HG02763 (cell line): ENCODE measurements around the gene BSN.
"Not testable (repeated sequence)": the region's sequence is repeated elsewhere in the genome, so short reads cannot be mapped to it uniquely, and the experiment has no call there.

Experiments used
- ATAC-seq: cut with Tn5 transposase; IDR thresholded peaks from one replicate; pipeline ENCODE4 v1.9.1; 2021; ENCODE audit warnings: mild to moderate bottlenecking, moderate library complexity; ENCODE audit not compliant: unreplicated experiment

The BSN gene

DNA sequence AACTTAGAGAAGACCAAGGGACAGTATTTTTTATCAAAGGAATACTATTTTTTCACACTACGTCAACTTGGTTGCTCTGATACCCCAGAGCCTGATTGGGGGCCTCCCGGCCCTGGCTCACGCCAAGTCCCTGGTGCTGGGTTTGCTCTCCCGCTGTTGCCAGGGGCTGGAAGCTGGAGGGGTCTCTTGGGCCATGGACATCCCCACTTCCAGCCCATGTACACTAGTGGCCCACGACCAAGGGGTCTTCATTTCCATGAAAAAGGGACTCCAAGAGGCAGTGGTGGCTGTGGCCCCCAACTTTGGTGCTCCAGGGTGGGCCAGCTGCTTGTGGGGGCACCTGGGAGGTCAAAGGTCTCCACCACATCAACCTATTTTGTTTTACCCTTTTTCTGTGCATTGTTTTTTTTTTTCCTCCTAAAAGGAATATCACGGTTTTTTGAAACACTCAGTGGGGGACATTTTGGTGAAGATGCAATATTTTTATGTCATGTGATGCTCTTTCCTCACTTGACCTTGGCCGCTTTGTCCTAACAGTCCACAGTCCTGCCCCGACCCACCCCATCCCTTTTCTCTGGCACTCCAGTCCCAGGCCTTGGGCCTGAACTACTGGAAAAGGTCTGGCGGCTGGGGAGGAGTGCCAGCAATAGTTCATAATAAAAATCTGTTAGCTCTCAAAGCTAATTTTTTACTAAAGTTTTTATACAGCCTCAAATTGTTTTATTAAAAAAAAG is 20.3 kb upstream of the BSN start:
- ATAC-seq = no peak

DNA sequence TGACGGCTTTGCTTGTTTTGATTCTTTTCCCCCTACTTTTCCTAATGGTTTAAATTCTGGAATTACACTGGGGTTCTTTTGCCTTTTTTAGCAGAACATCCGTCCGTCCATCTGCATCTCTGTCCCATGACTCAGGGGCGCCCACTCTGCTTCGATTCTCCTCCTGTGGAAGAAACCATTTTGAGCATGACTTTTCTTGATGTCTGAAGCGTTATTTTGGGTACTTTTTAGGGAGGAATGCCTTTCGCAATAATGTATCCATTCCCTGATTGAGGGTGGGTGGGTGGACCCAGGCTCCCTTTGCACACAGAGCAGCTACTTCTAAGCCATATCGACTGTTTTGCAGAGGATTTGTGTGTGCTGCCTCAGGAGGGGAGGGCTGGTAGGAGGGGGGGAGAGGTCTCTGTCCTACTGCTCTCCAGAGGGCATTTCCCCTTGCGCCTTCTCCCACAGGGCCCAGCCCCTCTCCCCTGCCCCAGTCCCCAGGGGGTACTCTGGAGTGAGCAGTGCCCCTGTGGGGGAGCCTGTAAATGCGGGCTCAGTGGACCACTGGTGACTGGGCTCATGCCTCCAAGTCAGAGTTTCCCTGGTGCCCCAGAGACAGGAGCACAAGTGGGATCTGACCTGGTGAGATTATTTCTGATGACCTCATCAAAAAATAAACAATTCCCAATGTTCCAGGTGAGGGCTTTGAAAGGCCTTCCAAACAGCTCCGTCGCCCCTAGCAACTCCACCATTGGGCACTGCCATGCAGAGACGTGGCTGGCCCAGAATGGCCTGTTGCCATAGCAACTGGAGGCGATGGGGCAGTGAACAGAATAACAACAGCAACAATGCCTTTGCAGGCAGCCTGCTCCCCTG is 19.5 kb upstream of the BSN start:
- no peak for ATAC-seq

DNA sequence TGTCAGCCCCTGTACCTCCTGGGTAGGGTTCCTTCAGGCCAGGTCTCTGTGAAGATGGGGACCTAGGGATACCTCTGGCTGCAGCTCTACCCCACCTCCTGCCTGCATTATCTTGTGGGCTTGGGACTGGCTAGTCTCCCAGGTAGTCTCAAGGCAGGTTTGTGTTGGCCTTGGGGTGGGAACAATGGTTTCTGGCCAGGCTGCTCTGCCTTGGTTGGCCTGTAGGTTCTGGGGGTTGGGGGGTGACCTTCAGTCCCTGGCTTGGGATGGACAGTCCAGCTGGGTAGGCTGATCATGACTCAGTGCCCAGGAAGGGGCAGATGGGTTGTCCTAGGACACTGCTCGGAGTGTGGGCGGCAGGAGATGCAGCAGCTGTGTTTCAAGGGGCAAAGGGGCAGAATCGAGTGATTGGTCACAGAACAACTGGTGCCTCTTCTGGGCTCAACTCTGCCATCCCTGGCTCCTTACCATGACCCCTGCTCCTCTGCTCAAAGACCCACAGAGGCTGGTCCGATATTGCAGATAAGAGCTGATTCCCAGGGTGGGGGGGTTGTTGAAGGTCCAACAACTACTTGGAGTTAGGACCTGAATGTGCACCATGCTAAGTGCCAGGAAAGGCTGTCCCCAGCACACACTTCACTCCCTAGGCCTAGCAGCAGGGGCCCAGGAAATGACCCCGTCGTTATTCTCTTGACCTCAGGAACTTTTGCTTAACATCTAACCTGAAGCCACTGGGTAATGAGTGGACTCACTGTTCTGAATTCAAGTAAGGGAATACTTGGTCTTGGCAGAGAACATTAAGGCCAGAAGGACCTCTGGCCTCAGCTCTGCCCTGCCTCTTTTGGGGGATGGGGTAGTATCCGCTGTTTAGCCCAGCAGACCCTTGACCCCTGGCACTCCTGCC is 18.1 kb upstream of the BSN start:
- ATAC-seq = no peak

DNA sequence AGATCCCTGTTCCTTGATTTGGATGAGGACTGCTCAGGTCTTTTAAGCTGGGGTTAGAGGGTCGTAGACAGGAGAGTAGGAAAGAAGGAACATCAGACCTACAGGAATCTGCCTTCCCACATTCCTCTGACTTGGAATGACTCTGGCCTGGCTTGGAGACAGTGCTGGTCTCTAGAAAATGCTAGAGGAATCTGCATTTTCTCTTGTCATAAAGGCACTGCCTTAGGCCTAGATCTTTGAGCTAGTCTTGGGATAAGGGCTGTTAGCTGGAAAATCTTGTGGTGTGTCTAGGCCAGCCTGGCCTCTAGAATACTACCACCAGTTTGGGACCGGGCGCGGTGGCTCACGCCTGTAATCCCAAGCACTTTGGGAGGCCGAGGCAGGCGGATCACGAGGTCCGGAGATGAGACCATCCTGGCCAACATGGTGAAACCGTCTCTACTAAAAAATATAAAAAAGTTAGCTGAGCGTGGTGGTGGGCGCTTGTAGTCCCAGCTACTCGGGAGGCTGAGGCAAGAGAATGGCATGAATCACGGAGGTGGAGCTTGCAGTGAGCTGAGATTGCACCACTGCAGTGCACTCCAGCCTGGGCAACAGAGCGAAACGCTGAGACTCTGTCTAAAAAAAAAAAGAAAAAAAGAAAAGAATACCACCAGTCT is 17.3 kb upstream of the BSN start:
- no peak for ATAC-seq

DNA sequence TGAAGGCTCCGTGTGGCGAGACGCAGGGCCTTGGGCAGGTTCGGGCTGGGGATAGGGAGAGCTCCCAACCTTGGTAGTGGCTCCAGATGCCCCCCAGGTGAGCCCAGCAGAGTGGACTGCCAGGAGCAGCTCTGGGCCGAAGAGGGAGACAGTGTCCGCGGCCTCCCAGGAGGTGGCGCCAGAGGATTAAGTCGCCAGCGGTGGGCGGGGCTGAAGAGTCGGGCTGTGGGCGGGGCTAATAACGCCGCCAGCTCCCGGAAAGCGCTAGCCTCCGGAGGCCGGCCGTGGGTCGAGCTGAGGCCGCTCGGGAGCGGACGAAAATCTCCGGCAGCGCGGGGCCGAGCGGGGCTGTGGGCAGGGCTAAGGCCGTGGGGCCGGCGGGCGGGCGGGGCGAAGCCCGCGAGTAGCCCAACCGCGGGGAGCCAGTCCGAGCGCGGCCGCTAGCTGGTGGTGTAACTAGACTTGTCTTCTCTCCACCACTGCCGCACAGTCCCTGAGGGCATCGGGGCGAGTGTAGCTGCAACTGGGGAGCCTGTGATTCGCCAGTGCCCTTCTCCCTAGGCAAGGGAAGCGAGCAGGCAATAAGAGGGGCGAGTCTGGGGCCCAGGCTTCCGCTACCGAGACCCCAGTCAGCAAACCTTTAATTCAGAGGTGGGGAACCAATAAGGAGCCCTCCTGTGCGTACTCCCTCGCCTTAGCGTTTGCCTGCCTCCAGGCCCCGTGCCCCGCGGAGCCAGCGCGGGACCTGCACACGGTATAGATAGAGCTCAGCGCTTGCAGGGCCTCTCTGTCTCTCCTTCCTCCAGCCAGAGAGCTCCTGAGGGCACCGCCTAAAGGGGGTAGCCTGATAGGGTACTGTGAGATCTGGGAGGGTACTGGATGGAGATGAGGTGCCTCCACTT is 14.4 kb upstream of the BSN start:
- ATAC-seq = peak; percentile 93

DNA sequence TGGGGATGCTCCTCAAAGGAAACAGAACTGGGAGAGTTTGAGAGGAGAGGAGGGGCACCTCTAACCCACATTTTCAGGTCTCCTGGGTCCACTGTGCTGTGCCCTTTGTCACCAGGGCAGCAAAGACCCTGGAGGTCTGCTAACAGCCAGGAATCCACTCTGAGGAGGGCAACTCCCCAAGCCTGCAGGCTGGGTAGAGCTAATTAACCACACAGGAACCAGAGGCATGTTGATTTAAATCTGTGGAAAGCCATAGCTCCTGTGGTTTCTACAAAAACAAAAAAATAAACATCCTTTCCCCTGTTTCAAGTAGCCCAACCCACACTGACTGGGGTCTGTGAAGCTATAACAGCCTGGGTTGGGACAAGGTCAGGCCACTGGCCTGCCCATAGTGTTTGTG is 2.2 kb upstream of the BSN start:
- ATAC-seq = no peak

DNA sequence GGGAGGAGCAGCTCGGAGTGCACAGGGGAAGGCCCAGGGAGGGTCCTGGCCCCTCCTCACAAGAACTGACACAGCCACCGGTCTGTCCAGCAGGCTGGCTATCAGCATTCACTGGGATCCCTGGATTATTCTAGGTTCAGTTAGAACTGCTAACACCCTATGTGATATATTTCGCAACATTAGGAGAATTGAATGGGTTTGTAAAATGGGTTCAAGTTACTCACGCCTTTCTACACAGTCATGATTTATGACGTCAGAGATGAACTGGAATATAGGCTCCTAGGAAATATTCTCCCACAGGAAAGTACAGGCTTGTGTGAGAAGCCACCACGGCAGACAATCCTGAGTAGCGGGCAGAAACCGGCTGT is 969 bp upstream of the BSN start:
- no peak for ATAC-seq

DNA sequence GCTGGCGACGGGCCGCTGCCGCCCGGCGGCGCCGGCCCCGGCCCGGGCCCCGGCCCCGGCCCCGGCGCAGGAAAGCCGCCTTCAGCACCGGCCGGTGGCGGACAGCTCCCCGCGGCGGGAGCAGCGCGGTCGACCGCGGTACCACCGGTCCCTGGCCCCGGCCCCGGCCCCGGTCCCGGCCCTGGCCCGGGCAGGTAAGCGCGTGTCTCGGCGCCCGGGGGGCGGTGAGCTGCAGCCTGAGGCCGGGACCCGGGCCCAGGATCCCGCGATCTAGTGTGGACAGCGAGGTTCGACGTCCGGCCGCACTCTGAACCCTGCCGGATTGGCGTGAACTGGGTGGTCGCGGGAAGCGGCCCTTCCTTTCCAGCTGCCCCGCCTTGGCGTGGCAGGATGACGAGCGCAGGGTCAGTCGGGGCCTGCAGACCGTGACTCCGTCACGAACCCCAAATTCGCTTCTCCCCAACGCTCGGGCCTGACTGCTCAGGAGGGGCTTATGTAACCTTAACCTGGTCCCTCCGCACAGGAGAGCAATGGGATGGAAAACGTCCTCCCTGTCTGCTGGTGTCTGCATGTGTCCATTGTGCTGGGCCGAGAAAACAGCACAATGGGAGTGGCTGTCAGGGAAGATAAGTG is 472 bp downstream of the BSN start:
- peak; percentile 45 for ATAC-seq

DNA sequence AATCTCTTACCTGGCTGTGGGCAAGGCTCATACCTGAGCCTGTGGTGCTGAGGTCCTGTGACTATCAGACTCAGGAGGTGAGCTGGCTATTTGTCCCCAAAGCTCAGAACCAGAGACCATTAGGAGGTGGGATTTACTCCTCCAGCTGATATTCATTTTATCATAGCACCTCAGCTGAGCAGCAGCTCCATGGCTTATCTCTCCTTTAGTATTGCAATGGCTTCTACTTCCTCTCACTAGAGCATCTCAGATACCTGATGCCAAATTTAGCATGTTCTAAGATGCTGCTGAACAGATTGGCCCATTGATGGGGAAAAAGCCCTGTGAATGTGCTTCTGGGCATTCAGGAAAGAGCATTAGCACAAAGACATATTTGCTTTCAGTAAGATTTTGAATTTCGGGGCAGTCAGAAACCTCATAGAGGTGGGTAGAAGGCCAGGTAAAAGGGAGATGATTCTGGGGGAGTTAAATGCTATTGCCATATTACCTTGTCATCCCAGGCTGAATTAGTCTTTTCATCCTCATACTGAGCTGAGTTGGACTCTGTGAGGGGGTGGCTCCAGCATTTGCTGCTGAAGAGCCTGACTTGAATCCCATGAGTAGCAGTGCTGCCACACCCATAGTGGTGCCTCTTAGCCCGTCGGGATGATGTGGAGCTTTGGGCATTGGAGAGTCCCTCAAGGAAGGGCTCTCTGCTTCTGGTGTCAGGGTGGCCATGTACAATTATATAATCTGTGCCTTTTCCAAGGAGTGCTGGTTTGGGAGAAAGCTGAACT is 2.4 kb downstream of the BSN start:
- no peak for ATAC-seq

DNA sequence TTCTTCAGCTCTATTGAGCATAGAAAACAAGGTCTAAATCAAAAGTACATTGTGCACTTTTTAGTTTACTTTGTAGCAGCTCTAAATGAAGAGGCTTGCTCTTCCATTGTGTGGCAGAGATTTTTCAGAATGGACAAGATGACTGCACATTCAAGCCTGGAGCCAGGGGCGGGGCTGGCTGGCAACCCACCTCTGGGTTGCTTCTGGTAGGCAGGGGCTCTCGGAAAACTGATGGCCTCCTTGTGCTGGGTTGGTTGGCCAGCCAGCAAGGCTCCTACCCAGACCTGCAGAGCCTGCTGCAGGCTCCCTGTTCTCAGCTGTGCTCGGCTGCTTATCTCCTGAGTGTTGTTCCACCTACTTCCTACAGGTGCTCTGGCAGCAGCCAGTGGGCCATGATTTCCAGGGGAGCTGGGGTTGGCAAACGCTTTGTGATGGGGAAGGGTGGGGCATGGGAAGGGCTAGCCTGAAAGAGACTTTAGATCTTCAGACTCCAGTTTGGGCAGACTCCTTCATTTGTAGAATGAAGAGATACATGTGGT is 8.8 kb downstream of the BSN start:
- no peak for ATAC-seq

DNA sequence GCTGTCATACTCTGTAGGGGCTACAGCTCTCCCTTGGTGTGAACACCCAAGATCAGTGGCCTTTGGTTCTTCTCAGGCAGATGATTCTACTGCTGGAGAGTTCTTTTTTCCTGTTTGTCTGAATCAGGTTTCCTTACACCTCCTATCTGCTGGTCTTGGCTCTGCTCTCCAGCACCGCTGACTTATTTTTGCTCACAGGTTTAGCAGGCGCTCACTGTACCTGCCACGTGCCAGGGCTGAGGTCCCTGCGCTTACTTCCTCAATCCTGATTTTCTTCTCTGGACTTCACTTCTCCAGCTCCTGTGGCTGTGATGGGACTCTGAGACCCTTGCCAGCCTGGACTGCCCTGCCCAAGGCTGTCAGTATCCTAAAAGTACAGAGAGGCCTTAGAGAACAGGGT is 9.5 kb downstream of the BSN start:
- ATAC-seq = no peak

DNA sequence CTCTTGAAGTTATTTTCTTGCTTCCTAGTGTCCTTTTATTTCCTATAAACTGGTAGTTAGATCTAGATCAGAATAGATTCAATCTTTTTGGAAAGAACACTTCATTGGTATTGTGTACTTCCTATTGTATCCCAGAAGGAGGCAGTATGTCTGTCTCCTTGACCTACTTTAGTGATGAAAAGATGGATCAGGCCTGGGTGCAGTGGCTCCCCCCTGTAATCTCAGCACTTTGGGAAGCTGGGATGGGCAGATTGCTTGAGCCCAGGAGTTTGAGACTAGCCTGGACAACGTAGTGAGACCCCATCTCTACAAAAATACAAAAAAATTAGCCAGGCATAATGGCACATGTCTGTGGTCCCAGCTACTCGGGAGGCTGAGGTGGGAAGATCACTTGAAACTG is 12.0 kb downstream of the BSN start:
- ATAC-seq = no peak

DNA sequence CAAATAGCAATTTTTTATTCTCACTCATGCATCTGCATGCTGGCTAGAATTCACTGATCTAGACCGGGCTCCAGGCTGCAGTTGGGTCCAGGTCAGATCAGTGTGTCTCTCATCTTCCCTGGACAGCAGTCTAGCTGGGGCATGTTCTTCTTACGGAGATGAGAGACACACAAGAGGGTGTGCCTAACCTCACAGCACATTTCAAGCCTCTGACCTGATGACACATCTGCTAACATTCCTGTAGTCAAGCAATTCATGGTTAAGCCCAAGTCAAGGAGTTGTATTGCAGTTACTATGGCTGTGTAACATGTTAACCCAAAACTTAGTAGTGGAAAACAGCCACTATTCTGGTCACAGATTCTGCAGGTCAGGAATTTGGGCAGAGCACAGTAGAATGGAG is 13.1 kb downstream of the BSN start:
- ATAC-seq = no peak

DNA sequence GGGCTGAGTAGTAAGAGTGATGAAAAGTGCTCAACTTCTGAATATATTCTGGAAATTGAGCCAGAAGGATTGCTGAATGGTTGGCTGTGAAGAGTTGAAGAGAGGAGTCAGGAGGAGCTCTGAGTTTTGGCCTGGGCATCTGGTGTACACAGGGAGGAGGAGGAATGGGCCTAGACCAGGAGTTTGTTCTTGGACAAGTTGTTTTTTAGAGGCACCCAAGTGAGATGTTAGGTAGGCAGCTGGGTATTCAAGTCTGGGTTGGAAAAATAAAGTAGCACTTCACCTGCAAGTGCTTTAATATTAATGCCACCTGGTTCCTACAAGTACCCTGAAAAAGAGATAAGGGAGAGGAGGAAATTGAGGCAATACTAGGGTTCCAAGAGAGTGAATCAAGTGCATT is 14.7 kb downstream of the BSN start:
- ATAC-seq = no peak

DNA sequence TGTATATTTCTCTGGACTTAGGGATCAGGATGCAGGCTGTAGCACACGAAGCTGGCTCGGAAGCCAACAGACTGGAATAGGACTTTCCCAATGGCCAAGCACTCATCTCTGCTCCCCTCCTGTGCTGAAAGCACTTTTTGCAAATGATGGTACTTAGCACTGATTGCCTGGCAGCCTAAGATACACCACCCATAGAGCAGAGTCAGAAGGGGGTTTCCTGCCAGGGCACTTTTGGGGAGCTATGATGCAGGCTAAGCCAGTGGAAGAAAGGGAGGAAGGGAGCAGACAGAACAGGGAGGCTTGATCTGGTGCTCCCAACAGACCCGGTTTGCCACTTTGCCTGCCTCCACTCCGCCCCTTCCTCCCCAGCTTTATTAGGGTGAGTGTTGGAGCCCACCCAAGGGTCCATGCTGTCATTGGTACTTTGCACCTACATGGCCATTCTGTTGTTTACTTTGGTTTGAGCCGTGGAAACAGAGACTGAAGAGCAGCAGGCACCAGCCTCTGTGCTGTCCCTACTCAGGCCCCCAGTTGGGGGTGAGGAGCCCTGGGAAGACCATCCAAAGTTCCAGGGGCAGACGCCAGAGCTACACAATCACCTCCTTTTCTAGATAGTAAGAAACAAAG is 15.9 kb downstream of the BSN start:
- ATAC-seq = no peak

DNA sequence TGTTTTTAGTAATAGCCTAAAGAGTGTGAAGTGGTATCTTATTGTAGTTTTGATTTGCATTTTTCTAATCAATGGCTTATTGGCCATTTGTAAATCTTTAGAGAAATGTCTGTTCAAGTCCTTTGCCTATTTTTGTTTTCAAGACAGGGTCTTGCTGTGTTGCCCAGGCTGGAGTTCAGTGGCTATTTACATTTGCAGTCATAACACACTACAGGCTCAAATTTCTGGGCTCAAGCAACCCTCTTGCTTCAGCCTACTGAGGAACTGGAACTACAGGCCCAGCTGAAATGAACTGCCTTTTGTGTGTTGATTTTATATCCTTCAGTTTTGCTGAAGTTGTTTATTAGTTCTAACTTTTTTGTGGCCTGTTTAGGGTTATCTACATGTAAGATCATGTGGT is 27.9 kb downstream of the BSN start:
- no peak for ATAC-seq

DNA sequence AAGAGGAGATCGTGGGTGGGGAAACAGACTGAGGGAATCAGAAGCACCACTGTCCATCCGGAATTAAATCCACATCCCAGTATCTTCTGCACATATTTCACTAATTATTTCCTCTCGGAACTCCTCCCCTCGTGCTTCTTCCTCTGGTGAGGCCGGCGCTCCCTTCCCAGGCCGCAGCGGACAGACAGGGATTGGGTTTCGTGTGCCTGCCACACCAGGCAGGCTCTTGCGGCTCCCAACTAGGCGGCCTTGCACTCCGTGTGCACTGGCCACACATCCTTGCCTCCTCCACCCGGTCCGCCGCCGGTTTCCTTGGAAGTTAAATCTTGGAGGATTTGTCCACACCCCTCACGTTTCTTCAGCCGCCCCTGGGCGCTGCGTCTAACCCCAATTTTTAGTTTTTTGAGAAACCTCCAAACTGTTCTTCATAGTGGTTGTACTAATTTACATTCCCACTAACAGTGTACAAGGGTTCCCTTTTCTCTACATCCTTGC is 31.0 kb downstream of the BSN start:
- ATAC-seq = not testable (repeated sequence)

DNA sequence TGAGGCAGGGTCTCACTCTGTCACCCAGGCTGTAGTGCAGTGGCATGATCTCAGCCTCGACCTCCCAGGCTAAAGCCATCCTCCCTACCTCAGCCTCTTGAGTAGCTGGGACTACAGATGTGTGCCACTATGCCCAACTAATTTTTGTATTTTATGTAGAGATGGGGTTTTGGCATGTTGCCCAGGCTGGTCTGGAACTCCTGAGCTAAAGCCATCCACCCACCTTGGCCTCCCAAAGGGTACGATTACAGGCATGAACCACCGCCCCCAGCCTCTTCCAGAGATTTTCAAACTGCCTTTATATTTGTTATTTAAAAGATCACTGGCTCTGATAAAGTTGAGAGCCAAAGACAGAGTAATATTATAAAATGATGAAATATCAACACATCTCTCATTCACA is 37.3 kb downstream of the BSN start:
- no peak for ATAC-seq
